Lung (tissue), 12 donors: ENCODE measurements around the gene KCNQ5. TPM values are rescaled to one million over a fixed set of nuclear protein-coding genes. Genes with fewer than 3 reads are reported as not detected.

Experiments
- ATAC-seq: fragments of 200-7000 bp; cut with Tn5 transposase; one replicate; pipeline ENCODE4 v1.9.1; 2020; ENCODE audit warnings: moderate number of reproducible peaks; ENCODE audit not compliant: insufficient read depth, low FRiP score
- DNase-seq, 3 donors: peaks; one replicate each; pipeline ENCODE4 v3.0.0-alpha.2; 2013 to 2017
- H3K27ac ChIP-seq, 2 donors: one replicate each; pipeline ENCODE4 v1.5.1; 2013; ENCODE audit warnings: mild to moderate bottlenecking in 2 of 2, moderate library complexity in 2 of 2, control low read depth in 1 of 2, inconsistent platforms in 1 of 2, low read depth in 1 of 2, low read length in 1 of 2
- H3K27me3 ChIP-seq, 3 donors: one replicate each; pipeline ENCODE4 v1.5.1; 2013; ENCODE audit warnings: low read length in 2 of 3; ENCODE audit not compliant: control insufficient read depth in 3 of 3, insufficient read depth in 3 of 3
- H3K36me3 ChIP-seq, 4 donors: one replicate each; pipeline ENCODE4 v1.5.1; 2013; ENCODE audit warnings: low read length in 4 of 4, mild to moderate bottlenecking in 1 of 4, moderate library complexity in 1 of 4; ENCODE audit not compliant: control insufficient read depth in 4 of 4, insufficient read depth in 4 of 4
- H3K4me1 ChIP-seq, 5 donors: one replicate each; pipeline ENCODE4 v1.5.1; 2013; ENCODE audit warnings: low read length in 5 of 5, mild to moderate bottlenecking in 2 of 5, moderate library complexity in 1 of 5; ENCODE audit not compliant: control insufficient read depth in 5 of 5, insufficient read depth in 5 of 5
- H3K4me3 ChIP-seq: one replicate; pipeline ENCODE4 v1.5.1; 2013; ENCODE audit warnings: mild to moderate bottlenecking, control low read depth, moderate library complexity
- H3K9ac ChIP-seq, 2 donors: one replicate each; pipeline ENCODE4 v1.5.1; 2013; ENCODE audit warnings: low read length in 2 of 2, control low read depth in 1 of 2; ENCODE audit not compliant: insufficient read depth in 1 of 2
- H3K9me3 ChIP-seq, 4 donors: one replicate each; pipeline ENCODE4 v1.5.1; 2013; ENCODE audit warnings: low read length in 3 of 4, mild to moderate bottlenecking in 1 of 4, moderate library complexity in 1 of 4; ENCODE audit not compliant: control insufficient read depth in 4 of 4, insufficient read depth in 3 of 4
- CTCF ChIP-seq: IDR thresholded peaks from 2 replicates; pipeline ENCODE4 v1.5.1; 2012; ENCODE audit warnings: mild to moderate bottlenecking; ENCODE audit errors: control extremely low read depth, extremely low read depth
- WGBS, 2 donors: extraction: QIAGEN DNeasy Blood & Tissue Kit; methylation state at CpG; one replicate each; pipeline ENCODE4 v1.1.7; 2013; 5-methylcytosine and 5-hydroxymethylcytosine counted together
- polyA plus RNA-seq, 2 donors: library from polyadenylated mRNA; stranded (reverse); fragments of 200-250 nt; gene quantifications; one replicate each; pipeline ENCODE4 v1.2.1, GENCODE V29; 2013
- total RNA-seq, 2 donors: library from RNA; depleted of rRNA in 1 of 2; stranded (reverse); fragments of >200 nt in 1 of 2; gene quantifications; one replicate each; pipeline ENCODE4 v1.2.1, GENCODE V29; 2014 to 2021
- donor health status: control.
- donor health status: control.
- donor health status: Bipolar disorder and iron deficiency.
- donor health status: healthy.
- donor health status: DM: yes; HTN: yes; CAD: no.

KCNQ5 gene
- total and polyA plus RNA-seq, 4 donors = 0.12 to 5.7 (median 0.46) TPM

GRCh38 chr6:73121421-73121993 lies 499.6 kb downstream of the KCNQ5 start:
- Histone ChIP-seq H3K9me3 (peaks cover 0 to 3% (median 0%) of the 10 kb centered on the region in 4 donors), H3K27me3 (no peaks in the 10 kb centered on the region), H3K36me3 (no peaks in the 10 kb centered on the region), H3K4me1 (no peaks in the 10 kb centered on the region), H3K4me3 (no peak overlapping the region), H3K27ac (no peak overlapping the region), H3K9ac (no peak overlapping the region)
- no peak for TF ChIP-seq CTCF
- peak in 1 of 3 donors; percentile 23 for DNase-seq
- no peak for ATAC-seq
- WGBS, 2 donors = 90 to 94% methylated on average over 4 of the region's 4 CpGs

GRCh38 chr6:73123632-73124329 lies 501.9 kb downstream of the KCNQ5 start:
- DNase-seq (no peak), ATAC-seq (no peak)
- H3K27ac ChIP-seq = no peak overlapping the region
- no peak overlapping the region for H3K9ac ChIP-seq
- H3K9me3 ChIP-seq = peaks cover 0 to 3% (median 0%) of the 10 kb centered on the region in 4 donors
- no peaks in the 10 kb centered on the region for H3K4me1 ChIP-seq
- H3K4me3 ChIP-seq = no peak overlapping the region
- no peaks in the 10 kb centered on the region for H3K27me3 ChIP-seq
- TF ChIP-seq CTCF = no peak
- WGBS, 2 donors = 83 to 93% methylated on average over 2 of the region's 2 CpGs
- H3K36me3 ChIP-seq = no peaks in the 10 kb centered on the region

GRCh38 chr6:73129653-73130443 lies 508.0 kb downstream of the KCNQ5 start:
- H3K4me3 ChIP-seq = no peak overlapping the region
- 20% methylated on average over 14 of the region's 14 CpGs for WGBS, 2 donors

More at GRCh38 chr6:73129653-73130443, 508.0 kb downstream of the KCNQ5 start:
- no peak overlapping the region for H3K9ac ChIP-seq
- no peaks in the 10 kb centered on the region for H3K36me3 ChIP-seq
- H3K9me3 ChIP-seq = no peaks in the 10 kb centered on the region
- no peak overlapping the region for H3K27ac ChIP-seq
- peaks cover 0 to 19% (median 0%) of the 10 kb centered on the region in 5 donors for H3K4me1 ChIP-seq
- H3K27me3 ChIP-seq = no peaks in the 10 kb centered on the region
- ATAC-seq (peak; percentile 94), DNase-seq (peak; percentile 74 to 83 (median 81))
- TF ChIP-seq CTCF = peak; percentile 88
